PC-3 (cell line): ENCODE measurements around the gene CCDC60. TPM values are rescaled to one million over a fixed set of nuclear protein-coding genes. Genes with fewer than 3 reads are reported as not detected.
A peak's percentile ranks its signal among the peaks of the same experiment; 100 is the strongest.

ENCODE experiments used
- ATAC-seq: fragments of 200-7000 bp; cut with Tn5 transposase; 2 replicates; pipeline ENCODE4 v1.9.1; 2020; ENCODE audit warnings: mild to moderate bottlenecking, moderate library complexity
- BruUV-seq: library from RNA; stranded (reverse); fragments of 400-500 nt; replicated peaks from 2 replicates; lab custom pipeline; 2021; lab: Mats Ljungman, UMichigan
- CTCF ChIA-PET: fragments of 300-600 bp; sonication (Branson Sonifier 250); formaldehyde crosslinking; loops from one replicate; lab custom pipeline; 2022; ENCODE audit warnings: antibody characterized with exemption; lab: Charles Lee
- POLR2A ChIA-PET: fragments of 300-600 bp; sonication (Branson Sonifier 250); formaldehyde crosslinking; loops from one replicate; lab custom pipeline; 2022; ENCODE audit warnings: antibody characterized with exemption; ENCODE audit not compliant: unreplicated experiment; lab: Charles Lee
- DNase-seq: peaks from one replicate; pipeline ENCODE4 v3.0.0-alpha.2; 2015
- H2AFZ ChIP-seq: fragments of 300-600 bp; sonication (generic); 2 replicates; pipeline ENCODE4 v1.6.0; 2016; ENCODE audit warnings: antibody characterized with exemption, low read length
- H3F3A ChIP-seq: fragments of 300-600 bp; sonication (generic); one replicate; pipeline ENCODE4 v1.6.0; 2017; ENCODE audit warnings: antibody characterized with exemption, low read length, control low read depth, mild to moderate bottlenecking; ENCODE audit not compliant: unreplicated experiment
- H3K27ac ChIP-seq: fragments of 300-600 bp; sonication (generic); 2 replicates; pipeline ENCODE4 v1.5.1; 2016; ENCODE audit warnings: mild to moderate bottlenecking, low read length
- H3K27me3 ChIP-seq: fragments of 300-600 bp; sonication (generic); 2 replicates; pipeline ENCODE4 v1.6.1; 2016; ENCODE audit warnings: low read length, mixed read lengths
- H3K36me3 ChIP-seq: fragments of 300-600 bp; sonication (generic); 2 replicates; pipeline ENCODE4 v1.6.1; 2016; ENCODE audit warnings: low read depth, mixed run types, low read length, mixed read lengths
- H3K4me1 ChIP-seq: fragments of 300-600 bp; sonication (generic); 2 replicates; pipeline ENCODE4 v1.5.1; 2016; ENCODE audit warnings: low read length; ENCODE audit not compliant: insufficient read depth
- H3K4me2 ChIP-seq: fragments of 300-600 bp; sonication (generic); 2 replicates; pipeline ENCODE4 v1.6.0; 2016; ENCODE audit warnings: low read length
- H3K4me3 ChIP-seq: fragments of 300-600 bp; sonication (generic); 2 replicates; pipeline ENCODE4 v1.5.1; 2016; ENCODE audit warnings: mild to moderate bottlenecking, low read length, mixed read lengths
- H3K79me2 ChIP-seq: fragments of 300-600 bp; sonication (generic); 2 replicates; pipeline ENCODE4 v1.6.1; 2017; ENCODE audit warnings: low read length, mixed read lengths
- H3K9ac ChIP-seq: fragments of 300-600 bp; sonication (generic); 2 replicates; pipeline ENCODE4 v1.6.0; 2016; ENCODE audit warnings: mild to moderate bottlenecking, low read length
- H3K9me2 ChIP-seq: fragments of 300-600 bp; sonication (generic); replicated peaks from 2 replicates; pipeline ENCODE4 v1.6.1; 2016; ENCODE audit warnings: mixed run types, low read length, mixed read lengths
- H3K9me3 ChIP-seq: fragments of 300-600 bp; sonication (generic); 2 replicates; pipeline ENCODE4 v1.6.1; 2016; ENCODE audit warnings: low read length, mixed read lengths
- H4K20me1 ChIP-seq: fragments of 300-600 bp; sonication (generic); 2 replicates; pipeline ENCODE4 v1.6.1; 2016; ENCODE audit warnings: low read length, mixed read lengths
- EZH2 ChIP-seq: fragments of 300-600 bp; sonication (generic); IDR thresholded peaks from one replicate; pipeline ENCODE4 v1.6.1; 2017; ENCODE audit warnings: antibody characterized with exemption, mild to moderate bottlenecking, low read length; ENCODE audit not compliant: unreplicated experiment
- EZH2phosphoT487 ChIP-seq: fragments of 300-600 bp; sonication (generic); IDR thresholded peaks from 2 replicates; pipeline ENCODE4 v1.6.1; 2018; ENCODE audit warnings: mild to moderate bottlenecking, antibody characterized with exemption, low read length, borderline replicate concordance
- intact Hi-C: fragments of 100-400 bp; cut with micrococcal nuclease; formaldehyde crosslinking; loops from 2 replicates; pipeline ENCODE4 v1.9.0; 2023
- total RNA-seq: library from RNA; depleted of rRNA; stranded (reverse); fragments of >200 nt; gene quantifications from 2 replicates; pipeline ENCODE4 v1.2.3, GENCODE V29; 2014
- TF ChIP-seq, protein P1 (sequence below): fragments of 300-600 bp; sonication (generic); conservative IDR thresholded peaks from 2 replicates; pipeline ENCODE4 v1.5.1; 2017; ENCODE audit warnings: antibody characterized with exemption, low read depth, mild to moderate bottlenecking, low read length

CCDC60 gene
- total RNA-seq, 1 experiment from 2014 or later = not detected

DNA sequence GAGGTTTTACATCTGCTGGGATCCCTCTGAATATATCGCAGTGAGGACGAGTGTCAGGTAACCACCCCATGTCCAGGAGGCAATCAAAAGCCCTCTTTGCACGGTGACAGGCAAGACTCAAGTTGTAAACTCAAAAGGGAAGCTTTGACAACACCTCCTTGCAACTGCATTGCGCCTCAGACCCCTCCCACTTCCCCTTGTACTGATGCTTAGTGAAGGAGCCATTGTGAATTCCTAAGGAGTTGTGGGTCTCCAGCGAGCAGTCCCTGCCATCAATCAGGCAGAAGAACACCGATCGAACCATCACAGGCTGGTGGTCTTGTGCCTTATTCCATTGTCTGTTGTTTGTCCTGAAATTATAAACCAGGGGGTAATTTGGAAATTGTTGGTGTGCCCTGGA is 112.6 kb downstream of the CCDC60 start:
- POLR2A ChIA-PET = no interaction called here
- DNase-seq (no peak), ATAC-seq (no peak)
- intact Hi-C loops = no loop called here
- no TSS peak for BruUV-seq
- Histone ChIP-seq H3K4me1 (peaks cover 19% of the 10 kb centered on the region), H3K36me3 (no peaks in the 10 kb centered on the region; the same call in 1 of the 2 replicates), H3F3A (no peaks in the 10 kb centered on the region), H3K27me3 (peaks cover 19% of the 10 kb centered on the region), H3K4me3 (no peak overlapping the region), H3K9me2 (no peaks in the 10 kb centered on the region), H4K20me1 (peaks cover 4% of the 10 kb centered on the region; the same call in 1 of the 2 replicates), H3K27ac (no peak overlapping the region), H3K4me2 (peak overlapping the region; percentile 1; the same call in 1 of the 2 replicates), H2AFZ (no peak overlapping the region; the same call in 1 of the 2 replicates), H3K9me3 (no peaks in the 10 kb centered on the region), H3K9ac (no peak overlapping the region), H3K79me2 (no peaks in the 10 kb centered on the region)
- no peak for TF ChIP-seq EZH2
- TF ChIP-seq, protein P1, sequence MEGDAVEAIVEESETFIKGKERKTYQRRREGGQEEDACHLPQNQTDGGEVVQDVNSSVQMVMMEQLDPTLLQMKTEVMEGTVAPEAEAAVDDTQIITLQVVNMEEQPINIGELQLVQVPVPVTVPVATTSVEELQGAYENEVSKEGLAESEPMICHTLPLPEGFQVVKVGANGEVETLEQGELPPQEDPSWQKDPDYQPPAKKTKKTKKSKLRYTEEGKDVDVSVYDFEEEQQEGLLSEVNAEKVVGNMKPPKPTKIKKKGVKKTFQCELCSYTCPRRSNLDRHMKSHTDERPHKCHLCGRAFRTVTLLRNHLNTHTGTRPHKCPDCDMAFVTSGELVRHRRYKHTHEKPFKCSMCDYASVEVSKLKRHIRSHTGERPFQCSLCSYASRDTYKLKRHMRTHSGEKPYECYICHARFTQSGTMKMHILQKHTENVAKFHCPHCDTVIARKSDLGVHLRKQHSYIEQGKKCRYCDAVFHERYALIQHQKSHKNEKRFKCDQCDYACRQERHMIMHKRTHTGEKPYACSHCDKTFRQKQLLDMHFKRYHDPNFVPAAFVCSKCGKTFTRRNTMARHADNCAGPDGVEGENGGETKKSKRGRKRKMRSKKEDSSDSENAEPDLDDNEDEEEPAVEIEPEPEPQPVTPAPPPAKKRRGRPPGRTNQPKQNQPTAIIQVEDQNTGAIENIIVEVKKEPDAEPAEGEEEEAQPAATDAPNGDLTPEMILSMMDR = no peak
- no peak for TF ChIP-seq EZH2phosphoT487
- CTCF ChIA-PET = no interaction called here

- CTCF ChIA-PET = interaction anchor here (0.8 kb wide), 1 partner anchor 97 kb away, joined by 3 read pairs; no protein-coding TSS in a partner anchor
- no peak for DNase-seq
- POLR2A ChIA-PET = no interaction called here
- no peak for ATAC-seq
- H3K9me3 ChIP-seq = no peaks in the 10 kb centered on the region
- no peak overlapping the region for H3K27ac ChIP-seq
- H2AFZ ChIP-seq = no peak overlapping the region
- H3K27me3 ChIP-seq = peaks cover 19% of the 10 kb centered on the region
- no peak overlapping the region for H3K4me2 ChIP-seq
- H3K79me2 ChIP-seq = no peaks in the 10 kb centered on the region
- no peaks in the 10 kb centered on the region; the same call in 1 of the 2 replicates for H3K36me3 ChIP-seq
- no peak overlapping the region for H3K9ac ChIP-seq
- no peak for TF ChIP-seq EZH2
- H3K4me3 ChIP-seq = no peak overlapping the region
- BruUV-seq = no TSS peak
- H4K20me1 ChIP-seq = peaks cover 4% of the 10 kb centered on the region; the same call in 1 of the 2 replicates
- H3K4me1 ChIP-seq = peaks cover 19% of the 10 kb centered on the region
- no peaks in the 10 kb centered on the region for H3K9me2 ChIP-seq
- intact Hi-C loops = no loop called here
- no peaks in the 10 kb centered on the region for H3F3A ChIP-seq
These were observed 113.1 kb downstream of the CCDC60 start for GRCh38 chr12:119447618-119448017.

DNA sequence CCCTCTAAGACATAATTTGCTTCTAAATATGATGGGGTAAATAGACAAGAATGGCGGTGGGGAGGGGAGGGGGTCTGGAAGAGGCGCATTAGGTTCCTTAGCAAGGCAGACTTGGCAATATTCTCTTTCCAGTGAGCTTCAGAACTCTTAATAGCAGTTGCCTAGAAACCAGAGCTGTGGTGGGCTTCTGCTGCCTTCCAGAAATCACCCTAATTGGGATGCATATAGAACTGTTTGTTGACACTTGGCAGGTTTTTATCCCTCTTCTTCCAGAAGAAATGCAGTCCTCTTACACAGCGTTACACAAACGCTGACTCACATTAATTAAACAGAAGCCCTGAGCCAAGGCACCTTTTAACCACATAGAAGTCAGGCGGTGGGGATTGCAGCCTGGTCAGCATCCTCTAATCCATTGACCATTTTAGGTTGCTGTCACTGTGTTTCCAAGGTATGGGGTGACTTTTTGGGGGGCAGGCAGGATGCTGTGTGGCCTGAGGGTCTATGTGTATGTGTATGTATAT is 114.1 kb downstream of the CCDC60 start:
- H3K36me3 ChIP-seq = no peaks in the 10 kb centered on the region; the same call in 1 of the 2 replicates
- H3K9me3 ChIP-seq = no peaks in the 10 kb centered on the region
- peaks cover 4% of the 10 kb centered on the region; the same call in 1 of the 2 replicates for H4K20me1 ChIP-seq
- ChIA-PET CTCF (no interaction called here), POLR2A (no interaction called here)
- H3K4me2 ChIP-seq = 0 out of 2 replicates have a peak overlapping the region, but pooled peaks have one; percentile 8
- no TSS peak for BruUV-seq
- peak; percentile 67 for DNase-seq
- H2AFZ ChIP-seq = no peak overlapping the region
- no peak for TF ChIP-seq EZH2
- TF ChIP-seq, protein P1 = no peak
- TF ChIP-seq EZH2phosphoT487 = no peak
- no peaks in the 10 kb centered on the region for H3F3A ChIP-seq
- H3K4me1 ChIP-seq = peaks cover 19% of the 10 kb centered on the region
- H3K27ac ChIP-seq = no peak overlapping the region
- intact Hi-C loops = no loop called here
- 0 out of 2 replicates have a peak, but pooled peaks cover 8% of the 10 kb centered on the region for H3K27me3 ChIP-seq
- ATAC-seq = peak; percentile 75
- no peak overlapping the region for H3K4me3 ChIP-seq
- H3K79me2 ChIP-seq = no peaks in the 10 kb centered on the region
- H3K9me2 ChIP-seq = no peaks in the 10 kb centered on the region
- H3K9ac ChIP-seq = no peak overlapping the region
